Duodenal mucosa (tissue), 2 donors: ENCODE results near the gene UNC119.
"Not testable (repeated sequence)": the region's sequence is repeated elsewhere in the genome, so short reads cannot be mapped to it uniquely, and the experiment has no call there.

ENCODE experiments used
- H3K27ac ChIP-seq: one replicate; pipeline ENCODE4 v1.7.0; 2013; ENCODE audit warnings: low read depth, low read length
- H3K27me3 ChIP-seq, 2 donors: one replicate each; pipeline ENCODE4 v1.7.0; 2013; ENCODE audit warnings: low read length in 2 of 2, control low read depth in 1 of 2; ENCODE audit not compliant: insufficient read depth in 2 of 2, control insufficient read depth in 1 of 2
- H3K36me3 ChIP-seq, 2 donors: one replicate each; pipeline ENCODE4 v1.7.0; 2013; ENCODE audit warnings: low read length in 2 of 2, control low read depth in 1 of 2; ENCODE audit not compliant: insufficient read depth in 2 of 2, control insufficient read depth in 1 of 2
- H3K4me1 ChIP-seq, 2 donors: one replicate each; pipeline ENCODE4 v1.7.0; 2013; ENCODE audit warnings: low read length in 2 of 2, control low read depth in 1 of 2; ENCODE audit not compliant: insufficient read depth in 2 of 2, control insufficient read depth in 1 of 2
- H3K4me3 ChIP-seq, 2 donors: one replicate each; pipeline ENCODE4 v1.7.0; 2013; ENCODE audit warnings: low read length in 2 of 2, low read depth in 1 of 2
- H3K9ac ChIP-seq, 2 donors: one replicate each; pipeline ENCODE4 v1.7.0; 2013; ENCODE audit warnings: low read length in 2 of 2, low read depth in 1 of 2
- H3K9me3 ChIP-seq, 2 donors: one replicate each; pipeline ENCODE4 v1.7.0; 2013; ENCODE audit warnings: low read length in 2 of 2, control low read depth in 1 of 2; ENCODE audit not compliant: control insufficient read depth in 1 of 2

Gene UNC119

GRCh38 chr17:28522281-28522680 is 30.1 kb downstream of the UNC119 start:
- H3K27ac ChIP-seq, H3K4me3 ChIP-seq, H3K27me3 ChIP-seq, H3K9me3 ChIP-seq, H3K36me3 ChIP-seq, H3K9ac ChIP-seq: not testable (repeated sequence)
- peaks cover 12 to 19% of the 10 kb centered on the region in 2 donors for H3K4me1 ChIP-seq

GRCh38 chr17:28521311-28522085 is 30.9 kb downstream of the UNC119 start:
- Histone ChIP-seq H3K4me1 (peaks cover 9 to 12% of the 10 kb centered on the region in 2 donors), H3K27me3 (no peaks in the 10 kb centered on the region), H3K36me3 (no peaks in the 10 kb centered on the region)

GRCh38 chr17:28520687-28521086 is 31.7 kb downstream of the UNC119 start:
- H3K27ac ChIP-seq: no peak overlapping the region
- H3K36me3 ChIP-seq: no peaks in the 10 kb centered on the region
- H3K27me3 ChIP-seq: no peaks in the 10 kb centered on the region
- H3K9ac ChIP-seq: no peak overlapping the region
- no peak overlapping the region for H3K4me3 ChIP-seq
- peaks cover 9% of the 10 kb centered on the region in 2 donors for H3K4me1 ChIP-seq
- H3K9me3 ChIP-seq: no peaks in the 10 kb centered on the region

More at GRCh38 chr17:28521311-28522085, 30.9 kb downstream of the UNC119 start:
- Histone ChIP-seq H3K9ac (no peak overlapping the region), H3K4me3 (no peak overlapping the region), H3K9me3 (no peaks in the 10 kb centered on the region), H3K27ac (no peak overlapping the region)

- no peaks in the 10 kb centered on the region for H3K9me3 ChIP-seq
- H3K27me3 ChIP-seq: no peaks in the 10 kb centered on the region
- peaks cover 4 to 11% of the 10 kb centered on the region in 2 donors for H3K4me1 ChIP-seq
- no peak overlapping the region for H3K27ac ChIP-seq
- H3K36me3 ChIP-seq: no peaks in the 10 kb centered on the region
- H3K9ac ChIP-seq: no peak overlapping the region
- no peak overlapping the region for H3K4me3 ChIP-seq
These were observed 33.2 kb downstream of the UNC119 start for GRCh38 chr17:28519236-28519635.

- Histone ChIP-seq H3K4me1 (peaks cover 4 to 12% of the 10 kb centered on the region in 2 donors), H3K4me3 (no peak overlapping the region), H3K36me3 (no peaks in the 10 kb centered on the region), H3K27ac (no peak overlapping the region), H3K9ac (no peak overlapping the region), H3K27me3 (peaks cover 3 to 6% of the 10 kb centered on the region in 2 donors), H3K9me3 (no peaks in the 10 kb centered on the region)
These were observed 33.8 kb downstream of the UNC119 start for GRCh38 chr17:28518578-28518977.

DNA sequence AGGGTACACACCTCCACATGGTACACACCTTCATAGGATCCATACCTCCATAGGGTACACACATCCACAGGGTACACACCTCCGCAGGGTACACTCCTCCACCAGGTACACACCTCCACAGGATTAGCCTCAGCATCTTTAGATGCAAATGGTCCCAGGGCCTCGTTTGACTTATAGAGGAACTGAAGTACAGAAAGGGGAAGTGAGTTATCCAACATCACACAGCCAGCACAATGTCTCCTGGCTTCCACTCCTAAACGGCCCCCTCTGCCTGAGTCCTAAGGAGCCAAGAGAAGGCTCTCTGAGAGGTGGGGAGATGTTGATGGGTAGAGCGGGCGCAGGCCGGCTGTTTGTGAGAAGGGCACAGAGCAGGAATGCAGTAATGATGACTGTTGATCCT is 34.3 kb downstream of the UNC119 start:
- H3K27ac ChIP-seq: no peak overlapping the region

GRCh38 chr17:28515518-28515917 is 36.9 kb downstream of the UNC119 start:
- no peaks in the 10 kb centered on the region for H3K9me3 ChIP-seq
- no peak overlapping the region for H3K9ac ChIP-seq
- H3K27ac ChIP-seq: no peak overlapping the region
- no peaks in the 10 kb centered on the region for H3K36me3 ChIP-seq
- peaks cover 4 to 12% of the 10 kb centered on the region in 2 donors for H3K4me1 ChIP-seq
- H3K27me3 ChIP-seq: peaks cover 6 to 9% of the 10 kb centered on the region in 2 donors
- H3K4me3 ChIP-seq: no peak overlapping the region

More for the DNA sequence above, 34.3 kb downstream of the UNC119 start:
- Histone ChIP-seq H3K9ac (no peak overlapping the region), H3K4me3 (no peak overlapping the region), H3K9me3 (no peaks in the 10 kb centered on the region), H3K27me3 (peaks cover 6 to 9% of the 10 kb centered on the region in 2 donors), H3K4me1 (peaks cover 4 to 12% of the 10 kb centered on the region in 2 donors), H3K36me3 (no peaks in the 10 kb centered on the region)

GRCh38 chr17:28514561-28515002 is 37.8 kb downstream of the UNC119 start:
- Histone ChIP-seq H3K27me3 (peaks cover 12 to 14% of the 10 kb centered on the region in 2 donors), H3K9ac (no peak overlapping the region), H3K27ac (no peak overlapping the region), H3K4me3 (no peak overlapping the region), H3K36me3 (no peaks in the 10 kb centered on the region), H3K9me3 (no peaks in the 10 kb centered on the region), H3K4me1 (peaks cover 4 to 11% of the 10 kb centered on the region in 2 donors)

- H3K36me3 ChIP-seq: no peaks in the 10 kb centered on the region
- peaks cover 4 to 7% of the 10 kb centered on the region in 2 donors for H3K4me1 ChIP-seq
- peaks cover 17 to 19% of the 10 kb centered on the region in 2 donors for H3K27me3 ChIP-seq
- H3K4me3 ChIP-seq: no peak overlapping the region
- H3K9ac ChIP-seq: no peak overlapping the region
- H3K9me3 ChIP-seq: no peaks in the 10 kb centered on the region
- H3K27ac ChIP-seq: no peak overlapping the region
These were observed 38.9 kb downstream of the UNC119 start for GRCh38 chr17:28513476-28513875.

GRCh38 chr17:28511858-28512461 is 40.5 kb downstream of the UNC119 start:
- H3K4me3 ChIP-seq: no peak overlapping the region
- H3K27ac ChIP-seq: no peak overlapping the region
- H3K36me3 ChIP-seq: no peaks in the 10 kb centered on the region
- H3K9me3 ChIP-seq: no peaks in the 10 kb centered on the region
- H3K4me1 ChIP-seq: peaks cover 4 to 7% of the 10 kb centered on the region in 2 donors
- peaks cover 17 to 24% of the 10 kb centered on the region in 2 donors for H3K27me3 ChIP-seq
- H3K9ac ChIP-seq: no peak overlapping the region
